Activated CD4-positive, alpha-beta T cell treated with anti-CD3 and anti-CD28 coated beads for 48 hours (primary cell): ENCODE data around the gene PDLIM5.
"Not testable (repeated sequence)": the region's sequence is repeated elsewhere in the genome, so short reads cannot be mapped to it uniquely, and the experiment has no call there.

ENCODE experiments used
- DNase-seq: peaks from one replicate; pipeline ENCODE4 v3.0.0-alpha.2; 2020

Gene PDLIM5

GRCh38 chr4:94613248-94613647 lies 161.5 kb downstream of the PDLIM5 start:
- DNase-seq: no peak

DNA sequence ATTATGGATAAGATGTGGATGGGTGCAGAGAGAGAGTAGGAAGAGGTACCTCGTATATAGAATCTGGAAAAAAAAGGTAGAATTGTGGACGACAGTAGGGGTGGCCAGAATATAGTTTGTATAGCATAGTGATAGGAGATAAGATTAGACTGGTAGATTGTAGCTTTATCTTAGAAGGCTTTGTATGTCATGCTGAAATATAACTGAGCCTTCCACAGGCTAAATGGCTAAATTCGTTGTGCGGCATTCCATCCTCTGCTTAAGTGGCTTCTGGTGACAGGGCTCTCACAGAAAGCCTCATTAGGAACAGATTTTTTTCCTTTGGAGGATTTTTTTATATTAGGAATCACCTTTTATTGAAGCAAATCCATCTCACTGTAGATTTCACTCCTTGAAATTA lies 163.7 kb downstream of the PDLIM5 start:
- no peak for DNase-seq

GRCh38 chr4:94621491-94622080 lies 169.8 kb downstream of the PDLIM5 start:
- DNase-seq: no peak

DNA sequence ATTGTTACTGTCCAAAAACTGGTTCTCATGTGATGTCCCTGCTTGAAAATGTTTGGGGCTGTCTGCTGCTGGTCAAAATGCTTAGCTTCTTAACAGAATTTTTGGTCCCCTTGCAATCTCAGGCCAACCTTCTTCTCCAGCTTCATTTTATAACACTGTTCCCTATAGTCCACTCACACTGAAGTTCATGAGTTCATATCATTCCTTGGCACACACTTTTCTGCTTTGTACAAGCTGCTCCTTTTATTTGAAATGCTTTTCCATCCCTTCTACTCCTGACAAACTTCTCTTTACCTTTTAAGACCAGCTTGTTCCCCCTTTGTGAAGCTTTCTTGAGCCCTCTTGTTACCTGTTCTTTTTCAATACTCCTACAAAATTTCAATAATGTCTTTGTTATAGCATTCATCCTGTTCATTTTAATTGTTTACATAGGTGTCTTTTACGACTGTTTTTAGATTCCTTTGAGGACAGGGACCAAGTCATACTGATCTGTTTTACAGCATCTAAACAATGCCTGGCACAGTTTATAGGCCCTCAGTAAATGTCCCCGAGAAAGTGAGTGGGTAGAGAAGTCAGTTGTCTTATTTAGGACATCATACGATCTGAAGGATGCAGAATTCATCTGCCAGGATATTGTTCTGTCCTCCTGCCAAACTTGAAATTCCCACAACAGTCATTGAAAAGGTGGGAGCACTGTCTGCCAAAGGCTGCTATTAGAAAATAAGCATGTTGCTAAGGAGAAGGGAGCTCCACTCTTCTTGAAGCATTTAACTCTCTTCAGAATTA lies 171.6 kb downstream of the PDLIM5 start:
- no peak for DNase-seq

DNA sequence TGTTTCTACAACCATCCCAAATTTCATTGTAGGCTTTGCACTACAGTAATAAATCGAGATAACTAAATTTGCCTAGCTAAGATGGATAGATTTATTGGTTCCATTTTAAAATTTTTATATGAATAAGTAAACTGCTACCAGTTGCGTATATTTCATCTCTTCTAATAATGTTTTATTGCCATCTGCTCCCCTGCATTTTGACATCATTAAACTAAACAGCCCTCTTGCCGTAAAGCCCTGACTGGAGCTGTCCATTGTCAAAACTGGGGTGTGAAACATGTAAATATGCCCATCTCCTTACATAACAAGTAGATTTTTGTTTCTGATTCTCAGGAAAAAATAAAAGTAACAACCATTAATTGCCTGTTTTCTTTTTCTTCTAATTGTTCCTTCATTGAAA lies 175.2 kb downstream of the PDLIM5 start:
- DNase-seq: no peak

- not testable (repeated sequence) for DNase-seq
Observed at GRCh38 chr4:94629058-94629457, 177.3 kb downstream of the PDLIM5 start.

DNA sequence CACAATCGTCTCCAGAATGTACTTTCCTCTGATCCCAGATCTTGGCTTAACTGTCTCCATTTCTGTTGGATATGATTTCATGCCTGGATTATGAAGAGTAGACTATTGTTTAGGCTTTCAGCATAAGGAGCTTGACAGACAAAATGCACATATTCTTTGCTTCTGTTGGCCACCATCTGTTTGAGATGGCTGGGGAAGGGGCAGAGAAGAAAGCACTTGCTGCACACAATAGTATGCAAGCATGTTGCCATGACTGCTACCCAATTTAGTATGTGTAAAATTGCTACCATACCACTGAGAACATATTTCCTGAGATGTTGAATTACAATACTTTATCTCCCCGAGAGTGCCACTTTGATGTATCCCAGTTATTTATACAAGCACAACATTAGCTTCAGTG lies 178.1 kb downstream of the PDLIM5 start:
- DNase-seq: no peak

GRCh38 chr4:94634271-94634670 lies 182.5 kb downstream of the PDLIM5 start:
- DNase-seq: no peak

- DNase-seq: no peak
Observed at GRCh38 chr4:94635177-94635576, 183.4 kb downstream of the PDLIM5 start.

GRCh38 chr4:94636004-94636403 lies 184.3 kb downstream of the PDLIM5 start:
- DNase-seq: no peak

- no peak for DNase-seq
Observed at GRCh38 chr4:94639298-94639697, 187.6 kb downstream of the PDLIM5 start.

DNA sequence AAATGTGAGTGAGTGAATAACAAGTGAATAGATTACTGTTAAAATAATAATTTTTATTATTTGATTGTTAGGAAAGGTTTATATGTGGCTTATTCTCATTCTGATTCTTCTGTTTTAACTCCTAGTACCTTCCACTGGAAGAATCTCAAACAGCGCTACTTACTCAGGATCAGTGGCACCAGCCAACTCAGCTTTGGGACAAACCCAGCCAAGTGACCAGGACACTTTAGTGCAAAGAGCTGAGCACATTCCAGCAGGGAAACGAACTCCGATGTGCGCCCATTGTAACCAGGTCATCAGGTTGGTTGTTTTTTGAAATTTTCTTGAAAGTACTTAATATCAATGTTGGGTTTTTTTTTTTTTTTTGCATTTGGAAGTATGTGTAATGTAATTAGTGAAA lies 188.4 kb downstream of the PDLIM5 start:
- DNase-seq: no peak

GRCh38 chr4:94641702-94642560 lies 190.2 kb downstream of the PDLIM5 start:
- DNase-seq: no peak

- DNase-seq: no peak
Observed at GRCh38 chr4:94642561-94642866, 190.8 kb downstream of the PDLIM5 start.

GRCh38 chr4:94648699-94649098 lies 197.0 kb downstream of the PDLIM5 start:
- DNase-seq: no peak

DNA sequence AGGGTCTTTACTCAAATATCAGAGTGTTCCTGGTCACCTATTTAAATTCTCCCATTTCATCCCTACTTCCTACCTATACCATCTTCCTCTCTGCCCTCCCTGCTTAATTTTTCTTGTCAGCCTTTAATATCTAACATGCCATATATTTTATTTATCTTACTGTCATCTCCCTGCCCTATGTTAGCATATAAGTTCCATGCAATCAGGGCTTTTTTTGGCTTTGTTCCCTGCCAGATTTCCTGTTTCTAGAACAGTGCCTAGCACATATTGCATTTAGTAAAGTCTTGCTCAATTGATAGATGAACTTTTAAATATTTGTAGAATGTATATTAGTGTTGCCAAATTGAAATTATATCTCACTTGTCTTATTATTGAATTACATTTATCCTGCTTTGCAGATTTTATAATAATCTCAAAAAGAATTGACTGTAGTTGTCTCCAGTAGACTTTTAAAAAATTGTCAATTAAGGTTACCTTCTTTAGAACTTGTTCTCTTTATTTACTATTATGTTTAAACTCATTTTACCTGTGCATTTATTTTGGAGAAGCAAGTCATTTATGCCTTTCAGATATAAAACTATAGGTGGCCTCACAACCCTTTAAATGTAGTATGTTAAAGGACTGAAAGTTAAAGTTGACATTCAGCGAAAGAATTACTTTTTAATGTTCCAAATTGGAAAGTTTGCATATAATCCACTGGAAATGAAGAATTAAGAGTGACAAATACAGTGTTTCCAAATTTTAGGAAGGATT lies 197.8 kb downstream of the PDLIM5 start:
- no peak for DNase-seq

DNA sequence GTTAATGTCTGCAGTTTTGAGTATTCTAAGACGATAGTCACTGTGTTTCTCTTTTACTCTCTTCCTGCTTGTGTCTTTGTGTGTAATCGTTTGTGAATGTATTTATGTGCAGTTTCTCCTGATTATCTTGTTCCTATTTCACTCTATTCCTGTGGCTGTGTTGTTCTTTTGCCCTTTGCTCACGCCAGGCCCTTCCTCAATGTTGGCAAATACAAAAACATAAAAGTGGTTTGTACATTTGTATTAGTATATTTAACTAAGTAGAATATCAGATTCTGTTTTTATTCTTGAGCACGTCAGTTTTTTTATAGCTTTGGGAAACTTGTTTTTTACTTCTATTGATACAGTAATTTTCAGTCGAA lies 198.4 kb downstream of the PDLIM5 start:
- DNase-seq: no peak

DNA sequence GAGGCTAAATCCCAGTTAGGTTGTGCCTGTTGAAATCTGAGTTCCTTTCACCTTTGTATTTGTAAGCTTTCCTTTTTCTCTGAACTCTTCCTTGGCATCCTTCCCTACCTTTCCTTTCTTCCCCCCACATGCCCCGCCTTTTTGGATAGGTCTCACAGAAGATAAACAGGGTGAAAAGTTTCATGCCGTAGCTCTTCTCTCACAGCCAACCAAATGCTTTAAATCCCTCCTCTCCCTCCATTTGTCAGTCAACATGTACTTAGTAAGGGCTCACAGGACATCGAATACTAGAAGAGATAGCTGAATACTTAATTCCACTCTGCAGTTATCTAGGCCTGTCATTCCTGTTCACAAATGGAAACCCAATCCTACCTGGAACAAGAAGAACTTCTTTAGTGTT lies 198.9 kb downstream of the PDLIM5 start:
- DNase-seq: no peak

DNA sequence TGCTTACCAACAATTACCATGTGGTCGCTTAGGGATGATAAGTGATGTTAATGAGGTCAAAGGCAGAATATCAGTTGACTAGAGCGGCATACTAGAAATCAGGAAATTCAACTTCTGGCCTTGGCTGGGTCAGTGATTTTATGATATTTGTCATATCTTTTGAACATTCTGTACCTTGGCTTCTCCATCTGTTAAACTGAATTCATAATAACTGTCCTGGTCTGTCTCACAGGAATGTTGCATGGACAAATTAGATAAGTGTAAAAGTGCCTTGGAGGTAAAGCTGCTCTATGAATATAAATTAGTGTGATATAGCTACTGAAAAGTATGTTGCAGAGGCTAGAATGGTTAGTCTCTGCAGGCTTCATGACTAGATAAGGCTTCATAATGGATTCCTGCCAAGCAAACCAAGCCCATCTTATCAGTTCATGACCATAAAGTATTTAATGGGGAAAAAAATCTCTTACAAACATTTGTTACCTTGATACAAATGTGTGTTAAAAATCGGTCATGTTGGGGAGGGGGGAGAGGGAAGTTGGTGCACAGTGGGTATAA lies 201.4 kb downstream of the PDLIM5 start:
- DNase-seq: no peak

GRCh38 chr4:94653984-94654609 lies 202.4 kb downstream of the PDLIM5 start:
- no peak for DNase-seq

- no peak for DNase-seq
Observed at GRCh38 chr4:94654714-94655113, 203.0 kb downstream of the PDLIM5 start.

GRCh38 chr4:94660614-94661013 lies 208.9 kb downstream of the PDLIM5 start:
- DNase-seq: no peak

DNA sequence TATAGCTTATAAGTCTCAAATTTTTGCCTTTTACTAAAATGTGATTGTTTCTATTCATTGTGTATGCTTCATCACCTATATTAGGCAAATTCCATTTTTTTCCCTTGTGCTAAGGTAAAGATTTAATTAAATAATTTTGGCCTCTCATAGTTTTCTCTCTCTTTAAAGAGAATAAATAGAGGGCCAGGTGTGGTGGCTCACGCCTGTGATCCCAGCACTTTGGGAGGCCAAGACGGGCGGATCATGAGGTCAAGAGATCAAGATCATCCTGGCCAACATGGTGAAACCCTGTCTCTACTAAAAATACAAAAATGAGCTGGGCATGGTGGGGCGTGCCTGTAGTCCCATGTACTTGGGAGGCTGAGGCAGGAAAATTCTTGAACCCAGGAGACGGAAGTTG lies 213.3 kb downstream of the PDLIM5 start:
- not testable (repeated sequence) for DNase-seq
